Mesodermal cell (in vitro differentiated cells): ENCODE results near the gene RCAN2.

ENCODE experiments used
- H3K27ac ChIP-seq: 2 replicates; pipeline ENCODE4 v1.7.0; 2013; ENCODE audit warnings: mild to moderate bottlenecking, low read depth, low read length, moderate library complexity; ENCODE audit not compliant: severe bottlenecking
- H3K36me3 ChIP-seq: 2 replicates; pipeline ENCODE4 v1.7.1; 2013; ENCODE audit warnings: mild to moderate bottlenecking, low read length, moderate library complexity; ENCODE audit not compliant: control insufficient read depth, insufficient read depth
- H3K4me1 ChIP-seq: one replicate; pipeline ENCODE4 v1.7.1; 2013; ENCODE audit warnings: mild to moderate bottlenecking, low read length; ENCODE audit not compliant: insufficient read depth, control insufficient read depth, poor library complexity, severe bottlenecking
- H3K4me3 ChIP-seq: 2 replicates; pipeline ENCODE4 v1.7.0; 2013; ENCODE audit warnings: low read length, control low read depth, mild to moderate bottlenecking; ENCODE audit not compliant: insufficient read depth, poor library complexity, severe bottlenecking; ENCODE audit errors: extremely low read depth
- H3K9me3 ChIP-seq: 2 replicates; pipeline ENCODE4 v1.7.1; 2013; ENCODE audit warnings: mild to moderate bottlenecking, low read length, moderate library complexity; ENCODE audit not compliant: control insufficient read depth
- WGBS, 2 experiments: methylation state at CpG; one replicate each; pipeline ENCODE4 v1.1.5; 2013; ENCODE audit warnings: missing lambda C conversion rate in 2 of 2; ENCODE audit not compliant: insufficient coverage in 2 of 2; 5-methylcytosine and 5-hydroxymethylcytosine counted together

Gene RCAN2

GRCh38 chr6:46490425-46491200 lies 636 bp downstream of the RCAN2 start:
- H3K9me3 ChIP-seq = no peaks in the 10 kb centered on the region
- no peak overlapping the region for H3K27ac ChIP-seq
- H3K4me3 ChIP-seq = peak overlapping the region; percentile 58
- H3K36me3 ChIP-seq = no peaks in the 10 kb centered on the region
- H3K4me1 ChIP-seq = no peaks in the 10 kb centered on the region
- WGBS, 2 experiments = 23 to 37% methylated on average over 21 to 40 of the region's 56 CpGs

- no peak overlapping the region for H3K4me3 ChIP-seq
- no peaks in the 10 kb centered on the region for H3K4me1 ChIP-seq
- H3K27ac ChIP-seq = no peak overlapping the region
- no peaks in the 10 kb centered on the region for H3K9me3 ChIP-seq
- WGBS, 2 experiments = 91% methylated on average over 1 of the region's 3 CpGs
- H3K36me3 ChIP-seq = no peaks in the 10 kb centered on the region
Measured at GRCh38 chr6:46486181-46486580, 5.1 kb downstream of the RCAN2 start.

GRCh38 chr6:46484081-46484820 lies 7.0 kb downstream of the RCAN2 start:
- H3K27ac ChIP-seq = no peak overlapping the region
- WGBS, 2 experiments = 87% methylated on average over 5 of the region's 6 CpGs
- H3K4me1 ChIP-seq = no peaks in the 10 kb centered on the region
- no peak overlapping the region for H3K4me3 ChIP-seq
- no peaks in the 10 kb centered on the region for H3K36me3 ChIP-seq
- H3K9me3 ChIP-seq = no peaks in the 10 kb centered on the region

- Histone ChIP-seq H3K36me3 (no peaks in the 10 kb centered on the region), H3K9me3 (no peaks in the 10 kb centered on the region), H3K4me1 (peaks cover 16% of the 10 kb centered on the region), H3K4me3 (no peak overlapping the region), H3K27ac (no peak overlapping the region)
Measured at GRCh38 chr6:46476301-46476700, 14.9 kb downstream of the RCAN2 start.

GRCh38 chr6:46473881-46474280 lies 17.4 kb downstream of the RCAN2 start:
- Histone ChIP-seq H3K27ac (no peak overlapping the region), H3K4me3 (no peak overlapping the region), H3K36me3 (no peaks in the 10 kb centered on the region), H3K9me3 (peaks cover 4% of the 10 kb centered on the region), H3K4me1 (peaks cover 17% of the 10 kb centered on the region)

GRCh38 chr6:46472243-46472642 lies 19.0 kb downstream of the RCAN2 start:
- peaks cover 20% of the 10 kb centered on the region for H3K4me1 ChIP-seq
- no peak overlapping the region for H3K4me3 ChIP-seq
- no peak overlapping the region for H3K27ac ChIP-seq
- WGBS, 2 experiments = 87% methylated on average over 2 of the region's 3 CpGs; no CpG with 5 or more reads in 1 of the 2 experiments
- H3K9me3 ChIP-seq = peaks cover 4% of the 10 kb centered on the region
- no peaks in the 10 kb centered on the region for H3K36me3 ChIP-seq

GRCh38 chr6:46469021-46469420 lies 22.2 kb downstream of the RCAN2 start:
- WGBS, 2 experiments = 67 to 77% methylated on average over 1 to 2 of the region's 2 CpGs
- H3K36me3 ChIP-seq = no peaks in the 10 kb centered on the region
- peaks cover 29% of the 10 kb centered on the region for H3K4me1 ChIP-seq
- peaks cover 4% of the 10 kb centered on the region for H3K9me3 ChIP-seq
- H3K4me3 ChIP-seq = no peak overlapping the region
- H3K27ac ChIP-seq = no peak overlapping the region

- no peak overlapping the region for H3K27ac ChIP-seq
- H3K4me3 ChIP-seq = no peak overlapping the region
- WGBS, 2 experiments = 62 to 74% methylated on average over 9 of the region's 9 CpGs
- peaks cover 4% of the 10 kb centered on the region for H3K9me3 ChIP-seq
- H3K4me1 ChIP-seq = peaks cover 25% of the 10 kb centered on the region
- H3K36me3 ChIP-seq = no peaks in the 10 kb centered on the region
Measured at GRCh38 chr6:46468403-46469010, 22.7 kb downstream of the RCAN2 start.

GRCh38 chr6:46466570-46466969 lies 24.7 kb downstream of the RCAN2 start:
- peaks cover 20% of the 10 kb centered on the region for H3K4me1 ChIP-seq
- WGBS, 2 experiments = 60 to 100% methylated on average over 1 to 2 of the region's 4 CpGs
- H3K9me3 ChIP-seq = peaks cover 4% of the 10 kb centered on the region
- no peaks in the 10 kb centered on the region for H3K36me3 ChIP-seq
- no peak overlapping the region for H3K27ac ChIP-seq
- no peak overlapping the region for H3K4me3 ChIP-seq

GRCh38 chr6:46465294-46466165 lies 25.7 kb downstream of the RCAN2 start:
- H3K27ac ChIP-seq = no peak overlapping the region
- H3K36me3 ChIP-seq = no peaks in the 10 kb centered on the region

More at GRCh38 chr6:46465294-46466165, 25.7 kb downstream of the RCAN2 start:
- Histone ChIP-seq H3K4me1 (peaks cover 20% of the 10 kb centered on the region), H3K9me3 (no peaks in the 10 kb centered on the region), H3K4me3 (no peak overlapping the region)
- 50 to 80% methylated on average over 1 to 2 of the region's 4 CpGs for WGBS, 2 experiments
